HepG2 (cell line): ENCODE results near the gene IRF3. TPM values are rescaled to one million over a fixed set of nuclear protein-coding genes. Genes with fewer than 3 reads are reported as not detected.

Experiments
- ATAC-seq: fragments of 200-7000 bp; cut with Tn5 transposase; 3 replicates; pipeline ENCODE4 v1.9.1; 2020; ENCODE audit warnings: mild to moderate bottlenecking, moderate library complexity
- BruUV-seq: library from RNA; stranded (reverse); fragments of 400-500 nt; replicated peaks from 2 replicates; lab custom pipeline; 2021; lab: Mats Ljungman, UMichigan
- CTCF ChIA-PET: fragments of 300-600 bp; formaldehyde crosslinking; extraction: SDS; loops from one replicate; lab custom pipeline; 2021; ENCODE audit warnings: low total read pairs, inconsistent platforms, low intra/inter-chr PET ratio; lab: Yijun Ruan, JAX
- POLR2A ChIA-PET: fragments of 350-600 bp; sonication (Branson Sonifier 250); formaldehyde crosslinking; loops from one replicate; lab custom pipeline; 2020; ENCODE audit warnings: antibody characterized with exemption, inconsistent platforms; lab: Yijun Ruan, JAX
- DNase-seq: peaks from one replicate; pipeline ENCODE4 v3.0.0-alpha.2; 2015; ENCODE audit warnings: low spot score
- FAIRE-seq: peaks from 3 replicates; lab custom pipeline; 2011; peaks lifted over from hg19 to GRCh38; lab: Jason Lieb, UNC
- H2AFZ ChIP-seq: one replicate; pipeline ENCODE4 v1.6.1; 2011; ENCODE audit warnings: low read length, inconsistent platforms
- H3K27ac ChIP-seq: fragments of 300-600 bp; 3 replicates; pipeline ENCODE4 v1.8.0; 2011; ENCODE audit warnings: mixed run types, mild to moderate bottlenecking, mixed read lengths, low read length, inconsistent platforms; ENCODE audit not compliant: insufficient read depth; ENCODE audit errors: extremely low read length
- H3K27me3 ChIP-seq, 2 experiments: fragments of 200-600 bp in 1 of 2; 2 replicates in 1 of 2; 3 replicates in 1 of 2; pipeline versions ENCODE4 v1.6.0 to v1.8.0; 2011; ENCODE audit warnings: low read length in 2 of 2, mild to moderate bottlenecking in 2 of 2, moderate library complexity in 2 of 2, inconsistent platforms in 1 of 2; ENCODE audit not compliant: insufficient read depth in 2 of 2, control insufficient read depth in 1 of 2
- H3K36me3 ChIP-seq, 2 experiments: fragments of 200-600 bp in 1 of 2; replicated peaks in 1 of 2; 2 replicates in 1 of 2; 3 replicates in 1 of 2; pipeline versions ENCODE4 v1.5.1 to v1.8.0; 2011; ENCODE audit warnings: low read length in 2 of 2, inconsistent platforms in 1 of 2; ENCODE audit not compliant: insufficient read depth in 2 of 2, control insufficient read depth in 1 of 2
- H3K4me1 ChIP-seq: 2 replicates; pipeline ENCODE4 v1.5.1; 2012; ENCODE audit warnings: low read length, inconsistent platforms; ENCODE audit not compliant: insufficient read depth
- H3K4me2 ChIP-seq: 2 replicates; pipeline ENCODE4 v1.6.0; 2011; ENCODE audit warnings: low read depth, low read length, inconsistent platforms
- H3K4me3 ChIP-seq, 3 experiments: fragments of 200-600 bp in 1 of 3; sonication (generic), shearing (Covaris generic) in 1 of 3; replicated peaks in 1 of 3; 2 replicates each; pipeline ENCODE4 v1.5.1; 2011 to 2016; ENCODE audit warnings: low read length in 3 of 3, inconsistent platforms in 2 of 3, low read depth in 2 of 3, mild to moderate bottlenecking in 2 of 3, control low read depth in 1 of 3, mixed read lengths in 1 of 3; ENCODE audit not compliant: insufficient read depth in 1 of 3
- H3K79me2 ChIP-seq: one replicate; pipeline ENCODE4 v1.6.1; 2011; ENCODE audit warnings: low read length, inconsistent platforms; ENCODE audit not compliant: insufficient read depth
- H3K9ac ChIP-seq: 2 replicates; pipeline ENCODE4 v1.6.0; 2011; ENCODE audit warnings: mild to moderate bottlenecking, low read depth, low read length, inconsistent platforms; ENCODE audit not compliant: insufficient read depth
- H3K9me3 ChIP-seq: 2 replicates; pipeline ENCODE4 v1.5.1; 2012; ENCODE audit warnings: mild to moderate bottlenecking, low read length
- H4K20me1 ChIP-seq: 2 replicates; pipeline ENCODE4 v1.6.0; 2011; ENCODE audit warnings: inconsistent platforms, mild to moderate bottlenecking, low read length, moderate library complexity; ENCODE audit not compliant: insufficient read depth
- MLXIP ChIP-seq: sonication (generic); formaldehyde crosslinking; IDR thresholded peaks from 2 replicates; pipeline ENCODE4 v1.9.0; 2021; ENCODE audit warnings: missing genetic modification reagents, borderline replicate concordance
- PAXIP1 ChIP-seq: sonication (generic); formaldehyde crosslinking; conservative IDR thresholded peaks from 2 replicates; pipeline ENCODE4 v1.4.0; 2020; ENCODE audit warnings: mild to moderate bottlenecking, missing genetic modification reagents, moderate library complexity
- SAP130 ChIP-seq: IDR thresholded peaks from 2 replicates; pipeline ENCODE4 v1.6.1; 2016; ENCODE audit warnings: low read depth
- SMAD9 ChIP-seq: sonication (generic); formaldehyde crosslinking; IDR thresholded peaks from 2 replicates; pipeline ENCODE4 v1.5.1; 2020; ENCODE audit warnings: mild to moderate bottlenecking, missing genetic modification reagents
- SRF ChIP-seq: IDR thresholded peaks from 2 replicates; pipeline ENCODE4 v1.6.1; 2011; ENCODE audit warnings: mild to moderate bottlenecking, low read depth, low read length, moderate library complexity
- ZKSCAN1 ChIP-seq: fragments of 150-350 bp; IDR thresholded peaks from 2 replicates; pipeline ENCODE4 v1.6.1; 2014; ENCODE audit warnings: low read length
- WGBS: methylation state at CpG from one replicate; pipeline ENCODE4 v1.1.6; 2017; ENCODE audit warnings: low lambda C conversion rate; 5-methylcytosine and 5-hydroxymethylcytosine counted together
- in situ Hi-C: cut with HindIII; loops from 2 replicates; pipeline ENCODE4 v1.10.0; 2017; ENCODE audit warnings: low pct_unique_long_range_greater_than_20kb; ENCODE audit not compliant: extremely low pct_ligation_motif_present
- intact Hi-C: fragments of 100-400 bp; cut with micrococcal nuclease; formaldehyde crosslinking; loops from one replicate; pipeline ENCODE4 v1.10.0; 2022; ENCODE audit not compliant: unreplicated experiment
- polyA plus RNA-seq, 8 experiments: library from polyadenylated mRNA; depleted of rRNA in 3 of 8; stranded (reverse) in 7 of 8; unstranded in 1 of 8; fragments of >200 nt; fragmentation: Illumina TruSeq in 4 of 8; extraction: Trizol in 4 of 8; gene quantifications; 2 replicates each; pipeline versions ENCODE4 v1.2.1 to v1.2.3, GENCODE V29; 2011 to 2016; ENCODE audit warnings: low read depth in 4 of 8, missing spikeins in 1 of 8, mixed read lengths in 1 of 8; ENCODE audit not compliant: insufficient read depth in 1 of 8
- total RNA-seq, 5 experiments: library from RNA; depleted of rRNA; stranded (reverse); fragments of >200 nt; fragmentation: Illumina TruSeq; extraction: Trizol; gene quantifications; 2 replicates each; pipeline ENCODE4 v1.2.3, GENCODE V29; 2016; ENCODE audit warnings: low read depth in 1 of 5

IRF3 gene
- total and polyA plus RNA-seq, 2 of the 13 experiments (the other 11 are each of a cell fraction or from before 2014, with no cell fraction given): 61.9 to 65.5 TPM

GRCh38 chr19:49654581-49654980, 11.1 kb downstream of the IRF3 start:
- in situ Hi-C loops: no loop called here
- no peak for FAIRE-seq

More at GRCh38 chr19:49654581-49654980, 11.1 kb downstream of the IRF3 start:
- Histone ChIP-seq H3K79me2 (no peaks in the 10 kb centered on the region), H3K9ac (no peak overlapping the region), H3K4me1 (peaks cover 14% of the 10 kb centered on the region; the same call in 1 of the 2 replicates), H3K27ac (no peak overlapping the region), H3K36me3 (peaks cover 34 to 69% of the 10 kb centered on the region in 2 experiments; a peak in 4 of 5 replicates), H3K9me3 (no peaks in the 10 kb centered on the region), H4K20me1 (no peaks in the 10 kb centered on the region), H3K4me2 (no peak overlapping the region), H2AFZ (no peak overlapping the region), H3K27me3 (no peaks in the 10 kb centered on the region), H3K4me3 (no peak overlapping the region)
- TF ChIP-seq SRF (no peak), PAXIP1 (CRISPR knock-in tag) (no peak), SAP130 (no peak), ZKSCAN1 (no peak), SMAD9 (CRISPR knock-in tag) (no peak), MLXIP (CRISPR knock-in tag) (no peak)
- 93% methylated on average over 10 of the region's 10 CpGs for WGBS
- ATAC-seq: no peak
- intact Hi-C loops: no loop called here
- CTCF ChIA-PET: no interaction called here
- BruUV-seq: no TSS peak
- POLR2A ChIA-PET: interaction anchor here (1.2 to 1.5 kb wide), 2 partner anchors 15 to 22 kb away, joined by 3 to 4 read pairs; partner anchors contain the start of gene RRAS
- DNase-seq: no peak
